Stimulated activated CD8-positive, alpha-beta memory T cell treated with anti-CD3 and anti-CD28 coated beads, Interleukin-4, amount 100 ng/mL, for 48 hours (primary cell): ENCODE results near the gene RHEBL1.

ENCODE experiments used
- DNase-seq: peaks from one replicate; pipeline ENCODE4 v3.0.0-alpha.2; 2020

Gene RHEBL1

DNA sequence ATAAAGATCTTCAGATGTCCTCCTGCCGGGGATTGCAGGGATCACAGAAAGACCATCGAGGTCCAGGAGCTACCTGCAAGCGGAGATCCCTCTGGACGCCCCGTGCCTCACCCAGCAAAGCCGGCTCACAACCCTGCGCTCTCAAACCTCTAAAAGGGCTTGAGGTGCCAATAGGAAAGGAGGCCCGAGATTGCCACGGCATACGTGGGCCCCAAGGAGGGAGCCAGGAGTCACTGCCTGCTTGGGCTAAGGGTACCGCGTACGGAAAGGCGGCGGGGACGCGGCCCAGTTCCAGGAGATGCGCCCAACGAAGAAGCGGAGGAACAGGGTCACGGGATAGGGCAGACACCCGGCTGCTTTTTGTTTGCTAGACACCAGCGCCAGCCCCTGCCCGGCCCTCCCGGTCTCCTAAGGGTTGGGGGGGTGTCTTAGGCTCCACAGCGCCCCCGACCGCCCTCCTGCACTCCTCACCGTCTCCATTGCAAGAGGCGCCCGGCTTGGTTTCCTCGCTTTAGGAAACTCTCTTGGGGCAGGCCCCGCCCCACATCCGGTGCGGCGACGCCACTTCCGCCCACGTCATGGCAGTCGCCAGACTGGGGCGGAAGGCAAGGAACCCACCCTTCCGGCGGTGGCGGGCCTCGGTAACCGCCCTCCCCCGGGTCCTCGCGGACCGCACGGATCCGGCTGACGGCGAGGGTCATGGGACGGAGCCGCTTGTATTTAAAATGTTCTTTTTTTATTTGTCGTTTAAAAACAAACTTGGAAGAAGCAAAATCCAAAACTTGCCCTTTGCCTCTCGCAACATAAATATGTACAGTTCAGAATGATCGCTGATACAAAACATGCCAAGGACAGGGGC lies 51.3 kb downstream of the RHEBL1 start, which contains the start of gene PRKAG1:
Gene PRKAG1, minus strand, starts transcription at position 516 of the 859 bp plus-strand sequence. Its CDS starts 36 bp downstream, at position 480.
- DNase-seq, result peak; percentile 96

DNA sequence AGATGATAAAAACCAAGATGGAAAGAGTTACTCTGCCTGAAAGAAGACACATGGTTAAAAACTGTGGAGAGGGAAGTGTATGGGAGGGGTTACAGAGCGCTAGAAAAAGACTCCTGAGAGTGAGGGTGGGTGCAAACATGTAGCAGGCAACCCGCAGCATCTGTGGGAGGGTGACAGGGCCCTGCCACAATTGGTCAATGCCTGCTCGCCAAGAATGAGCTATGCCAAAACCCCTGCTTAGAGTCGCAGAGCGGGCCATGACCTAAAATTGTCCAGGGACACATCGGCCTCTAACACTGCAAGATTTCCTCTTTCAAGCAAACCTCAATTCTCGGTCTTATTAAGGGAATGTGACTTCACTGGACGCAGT lies 51.9 kb downstream of the RHEBL1 start:
- peak; percentile 76 for DNase-seq

- DNase-seq, result no peak
These were observed 54.6 kb downstream of the RHEBL1 start for GRCh38 chr12:49015196-49015595.
